ENCODE results near the gene ZNF8. TPM values are rescaled to one million over a fixed set of nuclear protein-coding genes. Genes with fewer than 3 reads are reported as not detected.
"Not testable (repeated sequence)": the region's sequence is repeated elsewhere in the genome, so short reads cannot be mapped to it uniquely, and the experiment has no call there.

Gene ZNF8
- total and polyA plus RNA-seq, 10 donors: 0.91 to 10.7 (median 7.4) TPM

- no peaks in the 10 kb centered on the region for H3K27me3 ChIP-seq (replicated peaks in 1 of 7)
- no peak overlapping the region for H3K27ac ChIP-seq
- no peak for TF ChIP-seq CTCF (IDR thresholded peaks at IDR 0.05 in 8 of 11, conservative IDR thresholded peaks at IDR 0.05 in 3 of 11)
- TF ChIP-seq POLR2A (IDR thresholded peaks at IDR 0.05): no peak
- H3K36me3 ChIP-seq: peaks cover 0 to 67% (median 38%) of the 10 kb centered on the region in 6 donors
- peak; percentile 19 for DNase-seq
- WGBS, 5 donors: 82 to 94% (median 89%) methylated on average over 4 of the region's 4 CpGs
- H3K9me3 ChIP-seq: peaks cover 0 to 5% (median 0%) of the 10 kb centered on the region in 8 donors
- no peak overlapping the region for H3K4me3 ChIP-seq
- intact Hi-C loops (cut with DNase I; ENCODE audit: low total_unique reads): no loop called here
- H3K4me1 ChIP-seq: peaks cover 11 to 55% (median 26%) of the 10 kb centered on the region in 6 donors
These were observed 29.0 kb downstream of the ZNF8 start for GRCh38 chr19:58307736-58308135.

DNA sequence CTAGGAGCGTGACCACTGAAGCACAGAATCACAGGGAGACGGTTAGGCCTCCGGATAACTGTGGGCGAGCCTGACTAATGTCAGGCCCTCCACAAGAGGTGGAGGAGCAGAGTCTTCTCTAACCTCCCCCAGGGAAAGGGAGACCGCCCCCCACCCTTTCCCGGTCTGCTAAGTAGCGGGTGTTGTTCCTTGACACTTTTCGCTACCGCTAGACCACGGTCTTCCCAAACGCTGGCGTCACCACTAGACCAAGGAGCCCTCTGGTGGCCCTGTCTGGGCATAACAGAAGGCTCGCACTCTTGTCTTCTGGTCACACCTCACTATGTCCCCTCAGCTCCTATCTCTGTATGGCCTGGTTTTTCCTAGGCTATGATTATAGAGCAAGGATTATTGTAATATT lies 31.9 kb downstream of the ZNF8 start:
- H3K9me3 ChIP-seq; DNase-seq; intact Hi-C loops (cut with DNase I; ENCODE audit: low total_unique reads); H3K4me3 ChIP-seq; H3K27ac ChIP-seq; H3K27me3 ChIP-seq (replicated peaks in 1 of 7): not testable (repeated sequence)
- TF ChIP-seq CTCF (IDR thresholded peaks at IDR 0.05 in 8 of 11, conservative IDR thresholded peaks at IDR 0.05 in 3 of 11): peak in 9 of 11 experiments; percentile 8 to 59 (median 42)
- peaks cover 11 to 44% (median 19%) of the 10 kb centered on the region in 6 donors for H3K4me1 ChIP-seq
- WGBS, 5 donors: 78 to 87% (median 82%) methylated on average over 13 of the region's 13 CpGs
- H3K36me3 ChIP-seq: peaks cover 0 to 97% (median 67%) of the 10 kb centered on the region in 6 donors

GRCh38 chr19:58311345-58311865 lies 32.6 kb downstream of the ZNF8 start:
- peaks cover 0 to 5% (median 0%) of the 10 kb centered on the region in 8 donors for H3K9me3 ChIP-seq
- intact Hi-C loops (cut with DNase I; ENCODE audit: low total_unique reads): no loop called here
- TF ChIP-seq POLR2A (IDR thresholded peaks at IDR 0.05) (no peak), POLR2AphosphoS5 (IDR thresholded peaks at IDR 0.05) (no peak), CTCF (IDR thresholded peaks at IDR 0.05 in 8 of 11, conservative IDR thresholded peaks at IDR 0.05 in 3 of 11) (no peak)
- no peak for DNase-seq
- peaks cover 0 to 100% (median 73%) of the 10 kb centered on the region in 6 donors for H3K36me3 ChIP-seq
- H3K27me3 ChIP-seq (replicated peaks in 1 of 7): no peaks in the 10 kb centered on the region
- H3K4me1 ChIP-seq: peaks cover 6 to 37% (median 12%) of the 10 kb centered on the region in 6 donors
- 91 to 96% (median 94%) methylated on average over 7 of the region's 7 CpGs for WGBS, 5 donors
- no peak overlapping the region for H3K27ac ChIP-seq
- H3K4me3 ChIP-seq: no peak overlapping the region

DNA sequence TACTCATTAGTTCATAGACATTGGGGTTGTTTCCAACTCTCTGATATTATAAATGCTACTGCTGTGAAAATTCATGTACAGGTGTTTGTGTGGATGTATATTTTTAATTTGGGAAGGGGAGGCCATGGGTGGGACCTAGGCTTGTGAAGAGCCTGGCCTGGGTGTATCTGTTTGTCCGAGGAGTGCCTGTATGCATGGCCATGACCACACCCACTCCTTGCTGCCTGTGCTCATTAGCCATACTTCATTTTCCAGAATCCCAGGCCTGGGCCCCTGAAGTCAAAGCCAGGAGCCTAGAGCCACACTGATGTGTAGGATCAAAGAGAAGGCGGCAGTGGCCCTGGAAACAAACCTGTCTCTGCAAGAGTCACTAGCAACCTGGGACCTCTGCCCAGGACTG lies 36.8 kb downstream of the ZNF8 start:
- DNase-seq: peak; percentile 24
- 92 to 100% (median 100%) methylated on average over 2 of the region's 2 CpGs for WGBS, 5 donors

More for the DNA sequence above, 36.8 kb downstream of the ZNF8 start:
- Histone ChIP-seq H3K4me1 (no peaks in the 10 kb centered on the region), H3K27ac (no peak overlapping the region), H3K27me3 (replicated peaks in 1 of 7) (no peaks in the 10 kb centered on the region), H3K9me3 (peaks cover 0 to 2% (median 0%) of the 10 kb centered on the region in 8 donors), H3K4me3 (no peak overlapping the region), H3K36me3 (peaks cover 0 to 73% (median 52%) of the 10 kb centered on the region in 6 donors)
- no peak for TF ChIP-seq POLR2A (IDR thresholded peaks at IDR 0.05)
- no peak for TF ChIP-seq POLR2AphosphoS5 (IDR thresholded peaks at IDR 0.05)
- TF ChIP-seq CTCF (IDR thresholded peaks at IDR 0.05 in 8 of 11, conservative IDR thresholded peaks at IDR 0.05 in 3 of 11): no peak
- intact Hi-C loops (cut with DNase I; ENCODE audit: low total_unique reads): no loop called here
